Body of pancreas (tissue), 4 donors: ENCODE data around the gene CLDN25. TPM values are rescaled to one million over a fixed set of nuclear protein-coding genes. Genes with fewer than 3 reads are reported as not detected.
"Not testable (repeated sequence)": the region's sequence is repeated elsewhere in the genome, so short reads cannot be mapped to it uniquely, and the experiment has no call there.

Source experiments
- ATAC-seq: fragments of 150-250 bp; one replicate; pipeline ENCODE4 v1.9.1; 2016
- DNase-seq, 4 donors: peaks; one replicate each; pipeline ENCODE4 v3.0.0-alpha.2; 2019
- H3K27ac ChIP-seq, 4 donors: fragments of 200-600 bp; sonication (generic); 1 replicate in 3 of 4; 2 replicates in 1 of 4; pipeline versions ENCODE4 v1.5.1 to v1.6.1; 2016 to 2019; ENCODE audit warnings: mild to moderate bottlenecking in 1 of 4, mixed read lengths in 1 of 4, moderate library complexity in 1 of 4
- H3K27me3 ChIP-seq, 2 donors: fragments of 200-600 bp; sonication (generic); one replicate each; pipeline ENCODE4 v1.6.0; 2016; ENCODE audit warnings: mild to moderate bottlenecking in 1 of 2
- H3K36me3 ChIP-seq, 2 donors: fragments of 200-600 bp; sonication (generic); replicated peaks in 1 of 2; 2 replicates each; pipeline ENCODE4 v1.5.1; 2016; ENCODE audit warnings: low read depth in 2 of 2; ENCODE audit not compliant: insufficient read depth in 1 of 2
- H3K4me1 ChIP-seq: fragments of 200-600 bp; sonication (generic); one replicate; pipeline ENCODE4 v1.6.0; 2016
- H3K4me3 ChIP-seq, 2 donors: fragments of 200-600 bp; sonication (generic); 1 replicate in 1 of 2; 2 replicates in 1 of 2; pipeline ENCODE4 v1.5.1; 2016 to 2019
- H3K9me3 ChIP-seq, 3 donors: fragments of 200-600 bp; sonication (generic); 1 replicate in 2 of 3; 2 replicates in 1 of 3; pipeline ENCODE4 v1.5.1; 2016
- CTCF ChIP-seq, 7 experiments: fragments of 450-650 bp in 4 of 7; fragments of 200-600 bp in 3 of 7; sonication (generic) in 3 of 7; IDR thresholded peaks; one replicate each; pipeline ENCODE4 v1.5.1; 2016 to 2019; ENCODE audit warnings: antibody characterized with exemption in 7 of 7
- POLR2A ChIP-seq, 3 donors: fragments of 450-650 bp; IDR thresholded peaks; one replicate each; pipeline ENCODE4 v1.6.1; 2016; ENCODE audit warnings: antibody characterized with exemption in 3 of 3, mild to moderate bottlenecking in 2 of 3
- WGBS, 2 donors: methylation state at CpG; one replicate each; pipeline ENCODE4 v1.1.5; 2017; 5-methylcytosine and 5-hydroxymethylcytosine counted together
- intact Hi-C: fragments of 100-400 bp; cut with DNase I; formaldehyde crosslinking; loops from one replicate; pipeline ENCODE4 v1.15.1; 2023
- total RNA-seq, 2 donors: library from RNA; depleted of rRNA; stranded (reverse); fragments of >200 nt; gene quantifications; one replicate each; pipeline ENCODE4 v1.1.0, GENCODE V29; 2016

Gene CLDN25
- total RNA-seq, 2 donors from 2014 or later, result not detected

DNA sequence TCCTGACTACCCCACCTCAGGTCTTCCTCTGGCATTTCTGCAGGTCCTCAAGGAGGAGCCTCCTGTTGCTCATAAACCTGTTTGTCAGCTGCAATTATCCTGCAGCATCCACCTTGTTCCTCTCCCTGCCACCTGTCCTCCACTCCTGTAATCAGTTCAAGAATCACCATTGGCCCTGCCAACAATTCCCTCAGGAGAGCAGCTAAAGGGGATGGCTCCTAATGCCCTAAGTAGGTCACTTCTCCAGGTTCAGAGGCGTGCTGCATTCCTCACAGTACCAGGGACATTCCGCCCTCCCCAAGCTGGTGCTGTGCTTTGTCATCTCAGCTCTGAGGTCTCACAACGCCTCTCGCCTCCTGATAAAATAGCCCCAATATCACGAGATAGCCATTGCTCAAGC lies 2.1 kb downstream of the CLDN25 start:
- intact Hi-C loops, result no loop called here
- H3K4me3 ChIP-seq, result no peak overlapping the region
- H3K36me3 ChIP-seq, result no peaks in the 10 kb centered on the region
- WGBS, 2 donors, result 48 to 59% methylated on average over 5 of the region's 5 CpGs
- no peaks in the 10 kb centered on the region for H3K27me3 ChIP-seq
- DNase-seq (no peak), ATAC-seq (no peak)
- no peaks in the 10 kb centered on the region for H3K9me3 ChIP-seq
- TF ChIP-seq POLR2A (IDR thresholded peaks at IDR 0.05), result no peak
- no peak for TF ChIP-seq CTCF (IDR thresholded peaks at IDR 0.05)
- H3K4me1 ChIP-seq, result peaks cover 15% of the 10 kb centered on the region
- H3K27ac ChIP-seq, result no peak overlapping the region

GRCh38 chr11:113782134-113782533 lies 2.5 kb downstream of the CLDN25 start:
- Histone ChIP-seq H3K9me3 (no peaks in the 10 kb centered on the region), H3K27ac (no peak overlapping the region), H3K4me1 (peaks cover 15% of the 10 kb centered on the region), H3K36me3 (no peaks in the 10 kb centered on the region), H3K27me3 (no peaks in the 10 kb centered on the region), H3K4me3 (no peak overlapping the region)
- intact Hi-C loops, result no loop called here
- WGBS, 2 donors, result 45 to 65% methylated on average over 1 of the region's 1 CpG
- DNase-seq, result no peak
- TF ChIP-seq POLR2A (IDR thresholded peaks at IDR 0.05) (no peak), CTCF (IDR thresholded peaks at IDR 0.05) (no peak)
- ATAC-seq, result no peak

GRCh38 chr11:113789016-113789415 lies 9.4 kb downstream of the CLDN25 start:
- ATAC-seq, H3K9me3 ChIP-seq, H3K27ac ChIP-seq, H3K4me3 ChIP-seq, H3K36me3 ChIP-seq, H3K27me3 ChIP-seq, H3K4me1 ChIP-seq, DNase-seq, intact Hi-C loops: not testable (repeated sequence)
- 77 to 78% methylated on average over 22 of the region's 22 CpGs for WGBS, 2 donors

DNA sequence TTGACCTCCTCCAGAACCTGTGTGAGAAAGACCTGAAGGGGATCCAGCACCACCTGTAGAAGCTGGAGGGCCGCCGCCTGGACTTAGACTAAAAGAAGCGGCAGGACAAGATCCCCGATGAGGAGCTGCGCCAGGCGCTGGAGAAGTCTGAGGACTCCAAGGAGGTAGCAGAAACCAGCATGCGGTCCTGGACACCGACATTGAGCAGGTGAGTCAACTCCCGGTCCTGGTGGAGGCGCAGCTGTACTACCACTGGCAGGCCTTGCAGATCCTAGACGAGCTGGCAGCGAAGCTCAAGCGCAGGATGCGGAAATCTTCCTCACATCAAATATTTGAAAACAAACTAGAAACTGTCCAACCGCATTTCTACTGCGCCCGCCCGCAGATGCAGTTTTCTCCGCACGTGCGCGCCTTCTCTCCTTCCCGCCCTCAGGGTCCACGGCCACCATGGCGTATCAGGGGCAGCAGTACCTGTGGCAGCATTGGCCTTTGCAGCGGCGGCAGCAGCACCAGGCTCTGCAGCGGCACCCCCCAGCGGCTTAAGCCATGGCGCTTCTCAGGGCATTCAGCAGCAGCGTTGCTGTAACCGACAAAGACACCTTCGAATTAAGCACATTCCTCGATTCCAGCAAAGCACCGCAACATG lies 10.2 kb downstream of the CLDN25 start:
- Histone ChIP-seq H3K9me3 (no peaks in the 10 kb centered on the region), H3K4me3 (no peak overlapping the region), H3K4me1 (no peaks in the 10 kb centered on the region), H3K36me3 (no peaks in the 10 kb centered on the region), H3K27me3 (no peaks in the 10 kb centered on the region), H3K27ac (no peak overlapping the region)
- WGBS, 2 donors, result 77 to 86% methylated on average over 17 to 27 of the region's 35 CpGs
- ATAC-seq (no peak), DNase-seq (no peak)
- intact Hi-C loops, result no loop called here
- no peak for TF ChIP-seq POLR2A (IDR thresholded peaks at IDR 0.05)
- TF ChIP-seq CTCF (IDR thresholded peaks at IDR 0.05), result no peak

DNA sequence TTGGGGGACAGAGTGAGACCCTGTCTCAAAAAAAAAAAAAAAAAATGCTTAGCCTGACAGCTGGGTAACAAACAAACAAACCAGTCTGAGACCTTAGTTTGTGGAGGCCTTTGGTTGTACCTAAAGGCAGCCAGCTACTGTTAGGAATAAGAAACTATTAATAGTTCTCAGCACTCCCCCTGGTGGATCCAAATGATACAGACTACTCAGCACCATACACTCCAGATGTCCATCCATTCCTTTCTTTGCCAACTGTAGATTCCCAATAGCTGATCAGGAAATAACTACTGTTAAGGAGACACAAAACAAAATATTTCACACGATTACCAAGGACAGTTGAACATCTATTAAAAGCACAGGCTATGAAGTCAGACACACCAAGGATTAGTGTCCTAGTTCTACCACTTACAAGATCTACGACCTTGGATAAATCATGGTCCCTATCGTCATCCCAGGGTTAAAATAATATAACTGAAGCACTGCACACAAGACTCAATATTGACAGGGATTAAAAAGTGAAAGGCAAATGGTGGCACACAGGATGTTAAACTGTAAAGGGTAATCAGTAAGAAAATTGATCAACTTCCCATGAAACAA lies 17.2 kb downstream of the CLDN25 start:
- intact Hi-C loops, result loop anchor here (5.0 kb wide), 1 partner anchor 489 kb away; no protein-coding TSS in a partner anchor
- DNase-seq (peak; percentile 35 to 63 (median 58)), ATAC-seq (peak; percentile 90)

More for the DNA sequence above, 17.2 kb downstream of the CLDN25 start:
- Histone ChIP-seq H3K4me1 (no peaks in the 10 kb centered on the region), H3K27ac (no peak overlapping the region), H3K36me3 (peaks cover 0 to 3% of the 10 kb centered on the region in 2 donors), H3K4me3 (no peak overlapping the region), H3K9me3 (no peaks in the 10 kb centered on the region), H3K27me3 (no peaks in the 10 kb centered on the region)
- TF ChIP-seq POLR2A (IDR thresholded peaks at IDR 0.05), result no peak
- peak; percentile 37 to 70 (median 64) for TF ChIP-seq CTCF (IDR thresholded peaks at IDR 0.05)
- WGBS, 2 donors, result 53 to 54% methylated on average over 3 of the region's 3 CpGs
